SU-DHL-6 (cell line): Measurements from ENCODE around the gene MIB2.
"Not testable (repeated sequence)": the region's sequence is repeated elsewhere in the genome, so short reads cannot be mapped to it uniquely, and the experiment has no call there.

Experiments
- H2AFZ ChIP-seq: fragments of 200-600 bp; sonication (generic); 2 replicates; pipeline ENCODE4 v1.6.1; 2014; ENCODE audit warnings: low read depth, mild to moderate bottlenecking, moderate library complexity, mixed read lengths, antibody characterized with exemption, low read length; ENCODE audit not compliant: severe bottlenecking
- H3F3A ChIP-seq: fragments of 200-600 bp; shearing (Covaris generic); 2 replicates; pipeline ENCODE4 v1.6.0; 2016; ENCODE audit warnings: antibody characterized with exemption, mild to moderate bottlenecking; ENCODE audit not compliant: insufficient read depth
- H3K27ac ChIP-seq: fragments of 200-600 bp; sonication (generic); 2 replicates; pipeline ENCODE4 v1.5.1; 2016; ENCODE audit warnings: low read depth, mild to moderate bottlenecking, low read length, moderate library complexity, mixed read lengths
- H3K27me3 ChIP-seq: fragments of 200-600 bp; sonication (generic), shearing (Covaris generic); 2 replicates; pipeline ENCODE4 v1.6.0; 2014; ENCODE audit warnings: mild to moderate bottlenecking, low read length
- H3K36me3 ChIP-seq: fragments of 200-600 bp; sonication (generic); 2 replicates; pipeline ENCODE4 v1.6.1; 2014; ENCODE audit warnings: mild to moderate bottlenecking, low read length, mixed read lengths
- H3K4me2 ChIP-seq: fragments of 300-600, 200-600 bp; shearing (Covaris generic), sonication (generic); 2 replicates; pipeline ENCODE4 v1.6.0; 2014; ENCODE audit warnings: low read length, low read depth, mild to moderate bottlenecking; ENCODE audit not compliant: poor library complexity, severe bottlenecking
- H3K4me3 ChIP-seq: fragments of 200-600 bp; sonication (generic); 2 replicates; pipeline ENCODE4 v1.5.1; 2014; ENCODE audit warnings: antibody characterized with exemption, low read length, mild to moderate bottlenecking, mixed read lengths; ENCODE audit not compliant: insufficient read depth, poor library complexity, severe bottlenecking
- H3K79me2 ChIP-seq: fragments of 200-600 bp; sonication (generic); 2 replicates; pipeline ENCODE4 v1.6.1; 2014; ENCODE audit warnings: mild to moderate bottlenecking, low read length, moderate library complexity; ENCODE audit not compliant: insufficient read depth
- H3K9ac ChIP-seq: fragments of 200-600 bp; sonication (generic); 2 replicates; pipeline ENCODE4 v1.7.0; 2014; ENCODE audit warnings: mild to moderate bottlenecking, low read length
- H3K9me2 ChIP-seq: fragments of 200-600 bp; sonication (generic); replicated peaks from 2 replicates; pipeline ENCODE4 v1.6.1; 2014; ENCODE audit warnings: low read length; ENCODE audit not compliant: insufficient read depth
- H3K9me3 ChIP-seq: fragments of 200-600 bp; sonication (generic); 2 replicates; pipeline ENCODE4 v1.6.1; 2014; ENCODE audit warnings: low read length, mixed read lengths; ENCODE audit not compliant: insufficient read depth
- H4K20me1 ChIP-seq: fragments of 200-600 bp; sonication (generic); 2 replicates; pipeline ENCODE4 v1.6.1; 2014; ENCODE audit warnings: low read depth, mild to moderate bottlenecking, antibody characterized with exemption, low read length, moderate library complexity, mixed read lengths

The MIB2 gene

GRCh38 chr1:1638528-1638927 lies 23.2 kb downstream of the MIB2 start:
- not testable (repeated sequence) for H3K9ac ChIP-seq, H3K9me3 ChIP-seq, H3K27ac ChIP-seq, H3F3A ChIP-seq, H3K4me3 ChIP-seq, H2AFZ ChIP-seq, H3K27me3 ChIP-seq, H3K9me2 ChIP-seq, H3K36me3 ChIP-seq, H3K4me2 ChIP-seq, H3K79me2 ChIP-seq, H4K20me1 ChIP-seq

GRCh38 chr1:1639368-1639767 lies 24.1 kb downstream of the MIB2 start:
- H4K20me1 ChIP-seq, H3K9ac ChIP-seq, H3K4me3 ChIP-seq, H3F3A ChIP-seq, H2AFZ ChIP-seq, H3K9me3 ChIP-seq, H3K4me2 ChIP-seq, H3K36me3 ChIP-seq, H3K79me2 ChIP-seq, H3K27me3 ChIP-seq, H3K9me2 ChIP-seq, H3K27ac ChIP-seq: not testable (repeated sequence)

GRCh38 chr1:1640081-1640480 lies 24.8 kb downstream of the MIB2 start:
- not testable (repeated sequence) for H3K27me3 ChIP-seq, H3K36me3 ChIP-seq, H3K4me2 ChIP-seq, H3K9ac ChIP-seq, H3K9me3 ChIP-seq, H3K79me2 ChIP-seq, H3K27ac ChIP-seq, H3F3A ChIP-seq, H3K4me3 ChIP-seq, H4K20me1 ChIP-seq, H2AFZ ChIP-seq, H3K9me2 ChIP-seq

- not testable (repeated sequence) for H2AFZ ChIP-seq, H3K27me3 ChIP-seq, H3F3A ChIP-seq, H3K4me2 ChIP-seq, H3K9me2 ChIP-seq, H3K27ac ChIP-seq, H3K79me2 ChIP-seq, H3K36me3 ChIP-seq, H3K9ac ChIP-seq, H3K9me3 ChIP-seq, H4K20me1 ChIP-seq, H3K4me3 ChIP-seq
Observed at GRCh38 chr1:1640711-1641461, 25.6 kb downstream of the MIB2 start.

GRCh38 chr1:1646326-1646725 lies 31.0 kb downstream of the MIB2 start:
- not testable (repeated sequence) for H3K9me2 ChIP-seq, H2AFZ ChIP-seq, H3K9me3 ChIP-seq, H3K36me3 ChIP-seq, H3F3A ChIP-seq, H3K27ac ChIP-seq, H3K9ac ChIP-seq, H3K79me2 ChIP-seq, H3K4me2 ChIP-seq, H3K4me3 ChIP-seq, H4K20me1 ChIP-seq, H3K27me3 ChIP-seq

- not testable (repeated sequence) for H2AFZ ChIP-seq, H3K36me3 ChIP-seq, H3K4me2 ChIP-seq, H3K27me3 ChIP-seq, H3K27ac ChIP-seq, H3K79me2 ChIP-seq, H3F3A ChIP-seq, H3K4me3 ChIP-seq, H3K9me3 ChIP-seq, H3K9ac ChIP-seq, H3K9me2 ChIP-seq, H4K20me1 ChIP-seq
Observed at GRCh38 chr1:1647567-1648241, 32.4 kb downstream of the MIB2 start.

GRCh38 chr1:1648265-1648664 lies 33.0 kb downstream of the MIB2 start:
- H3K27ac ChIP-seq, H2AFZ ChIP-seq, H3F3A ChIP-seq, H3K4me2 ChIP-seq, H3K79me2 ChIP-seq, H3K9me2 ChIP-seq, H3K9ac ChIP-seq, H3K27me3 ChIP-seq, H4K20me1 ChIP-seq, H3K4me3 ChIP-seq, H3K36me3 ChIP-seq, H3K9me3 ChIP-seq: not testable (repeated sequence)
